ENCODE measurements around the gene RPTOR.

RPTOR gene

GRCh38 chr17:80912476-80912875, 367.8 kb downstream of the RPTOR start:
- no peak for DNase-seq (ENCODE audit: low read depth)

DNA sequence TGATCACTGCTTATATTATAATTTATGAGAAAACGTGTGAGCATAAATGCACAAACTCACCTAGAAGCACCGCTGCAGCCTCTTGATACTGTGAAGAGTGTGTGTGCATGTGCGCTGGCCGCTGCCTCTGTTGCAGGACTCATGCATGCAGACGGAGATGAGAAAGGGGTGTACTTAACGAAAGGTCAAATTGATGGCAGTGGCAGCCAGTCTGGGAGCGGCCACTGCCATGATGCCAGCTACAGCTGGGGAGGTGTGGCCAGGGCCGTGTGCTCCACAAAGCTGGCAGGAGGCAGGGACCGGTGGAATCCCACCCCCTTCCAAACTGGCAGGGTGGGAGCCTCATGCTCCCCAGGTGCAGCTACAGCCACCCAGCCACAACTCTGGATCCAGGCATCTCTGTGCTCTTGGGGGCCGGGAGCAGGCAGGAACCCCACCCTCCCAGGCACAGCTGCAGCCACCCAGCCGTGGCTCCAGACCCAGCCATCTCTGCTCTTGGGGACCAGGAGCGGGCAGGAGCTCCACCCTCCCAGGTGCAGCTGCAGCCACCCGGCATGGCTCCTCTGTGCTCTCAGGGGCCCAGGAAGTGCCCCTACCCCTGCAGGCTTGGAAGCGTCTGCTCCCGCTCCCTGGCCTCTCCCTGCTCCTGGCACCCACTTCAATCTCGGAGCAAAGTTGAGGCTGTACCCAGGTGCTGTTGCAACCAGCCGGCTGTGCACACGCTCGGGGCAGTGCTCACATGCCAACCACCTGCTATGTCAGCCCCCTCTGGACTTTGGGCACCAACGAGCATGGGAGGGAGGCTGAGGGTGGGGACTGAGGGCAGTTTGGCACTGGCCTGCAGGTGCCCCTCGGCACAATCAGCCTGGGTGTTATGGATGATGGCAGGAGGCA, 369.5 kb downstream of the RPTOR start:
- DNase-seq (ENCODE audit: low read depth): no peak

- no peak for DNase-seq (ENCODE audit: low read depth)
Measured at GRCh38 chr17:80916246-80916645, 371.6 kb downstream of the RPTOR start.

DNA sequence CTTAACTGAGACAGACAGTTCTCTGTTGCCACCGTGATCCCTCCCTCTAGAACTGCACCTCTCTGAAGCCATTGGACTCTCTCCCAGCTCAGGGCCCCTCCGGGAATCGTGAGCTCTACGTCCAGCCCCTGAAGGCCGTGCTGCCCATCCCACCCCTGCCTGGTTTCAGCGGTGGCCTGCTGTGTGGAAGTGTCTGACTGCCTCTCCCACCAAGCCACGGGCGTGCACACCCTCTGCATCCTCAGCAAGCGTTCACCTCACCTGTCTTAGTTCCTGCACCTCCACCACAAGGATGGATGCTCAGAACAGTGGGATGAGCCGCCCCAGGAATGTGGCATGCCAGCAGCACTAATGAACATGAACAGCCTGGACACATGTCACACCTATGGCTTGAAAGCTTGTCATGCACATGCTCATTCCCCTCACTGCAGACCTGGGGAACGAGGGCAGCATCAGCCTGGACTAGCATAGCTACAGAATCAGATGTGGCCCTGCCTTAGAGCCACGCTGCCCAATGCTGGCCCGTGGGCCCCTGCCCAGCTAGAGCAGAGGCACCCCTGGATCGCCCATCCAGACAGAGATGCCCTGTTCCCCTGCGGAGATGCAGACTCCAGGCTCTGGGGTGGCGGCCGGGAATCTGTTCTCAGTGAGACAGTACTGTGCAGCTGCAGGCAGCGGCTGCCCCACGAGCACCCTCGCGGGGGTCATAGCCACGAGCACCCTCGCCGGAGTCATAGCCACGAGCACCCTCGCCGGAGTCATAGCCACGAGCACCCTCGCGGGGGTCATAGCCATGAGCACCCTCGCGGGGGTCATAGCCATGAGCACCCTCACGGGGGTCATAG, 373.3 kb downstream of the RPTOR start:
- DNase-seq (ENCODE audit: low read depth): no peak

DNA sequence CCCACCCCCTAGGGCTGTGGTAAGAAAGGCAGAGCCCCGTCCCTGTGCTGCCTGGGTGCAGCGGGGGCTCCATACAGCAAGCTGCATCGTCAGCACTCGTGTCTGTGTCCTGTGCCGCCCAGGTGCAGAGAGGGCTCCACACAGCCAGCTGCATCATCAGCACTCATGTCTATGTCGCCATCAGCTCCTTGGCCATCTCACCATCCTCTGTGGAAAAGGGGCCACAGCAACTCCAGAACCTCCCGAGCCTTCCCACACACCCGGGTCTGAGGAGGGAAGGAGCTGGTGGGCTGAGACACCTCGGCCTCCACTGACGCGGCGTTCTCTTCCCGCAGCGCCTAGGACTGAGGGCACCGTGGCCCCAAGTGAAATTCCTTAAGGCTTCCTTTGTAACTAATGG, 374.1 kb downstream of the RPTOR start:
- no peak for DNase-seq (ENCODE audit: low read depth)

DNA sequence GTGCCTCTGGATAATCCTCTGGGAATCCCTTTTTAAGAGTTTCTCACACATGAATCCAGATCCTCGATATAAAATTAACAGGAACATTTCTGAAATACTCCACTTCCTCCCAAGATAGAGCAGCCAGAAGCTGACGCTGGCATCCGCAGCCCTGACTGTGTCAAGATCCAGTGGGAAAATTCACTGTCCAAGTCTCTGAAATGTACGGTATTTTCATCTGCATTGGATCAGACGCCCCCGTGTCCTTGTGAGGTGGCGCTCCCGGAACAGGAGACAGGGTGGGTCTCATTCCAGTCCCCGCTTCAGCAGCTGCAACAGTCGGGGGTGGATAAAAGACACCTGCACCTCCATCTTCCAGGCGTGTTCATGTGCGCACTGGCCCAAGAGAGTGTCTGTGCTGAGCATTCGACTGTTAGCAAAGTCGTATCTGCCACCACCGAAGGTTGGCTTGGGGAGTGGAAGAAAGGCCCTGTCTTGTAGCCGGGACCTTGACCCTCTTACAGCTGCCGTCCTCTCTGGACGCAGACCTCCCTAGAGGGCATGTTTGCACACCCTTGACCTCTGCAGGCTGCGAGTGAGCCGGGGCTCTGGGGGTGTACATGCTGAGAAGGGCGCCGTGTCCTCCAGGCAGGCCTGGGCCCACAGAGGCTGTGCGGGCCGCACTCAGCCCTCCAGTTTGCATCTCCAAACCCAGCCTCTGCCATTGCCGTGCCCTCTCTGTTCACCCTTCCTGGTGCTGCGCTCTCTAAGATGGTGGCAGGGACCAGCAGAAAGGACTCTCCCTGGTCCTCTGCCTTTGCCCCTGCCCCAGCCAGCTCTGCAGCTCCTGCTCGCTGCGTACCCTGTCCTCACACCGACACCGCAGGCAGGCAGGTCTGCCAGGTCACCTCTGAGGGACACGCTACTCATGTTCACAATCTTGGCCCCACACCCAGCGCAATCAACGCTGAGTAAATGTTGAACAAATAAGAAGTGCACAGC, 375.0 kb downstream of the RPTOR start:
- DNase-seq (ENCODE audit: low read depth): no peak

DNA sequence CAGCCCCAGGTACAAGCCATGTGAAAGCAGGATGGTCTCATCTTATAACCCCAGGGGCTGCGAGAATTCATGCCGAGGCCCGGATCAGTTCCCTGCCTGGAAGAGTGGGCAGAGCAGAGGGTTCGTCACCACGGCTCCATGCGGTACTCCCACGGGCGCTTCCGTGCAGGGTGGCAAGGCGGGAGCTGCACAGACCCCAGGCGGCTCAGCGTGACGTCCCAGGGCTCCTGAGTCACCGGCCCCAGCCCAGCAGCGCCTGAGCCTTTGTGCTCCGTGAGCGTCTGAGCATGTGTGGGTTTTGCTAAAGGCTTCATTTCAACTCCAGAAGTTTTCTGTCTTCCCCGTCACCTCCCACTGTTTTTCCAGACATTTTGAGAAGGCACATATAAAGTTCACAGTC, 375.8 kb downstream of the RPTOR start:
- no peak for DNase-seq (ENCODE audit: low read depth)

DNA sequence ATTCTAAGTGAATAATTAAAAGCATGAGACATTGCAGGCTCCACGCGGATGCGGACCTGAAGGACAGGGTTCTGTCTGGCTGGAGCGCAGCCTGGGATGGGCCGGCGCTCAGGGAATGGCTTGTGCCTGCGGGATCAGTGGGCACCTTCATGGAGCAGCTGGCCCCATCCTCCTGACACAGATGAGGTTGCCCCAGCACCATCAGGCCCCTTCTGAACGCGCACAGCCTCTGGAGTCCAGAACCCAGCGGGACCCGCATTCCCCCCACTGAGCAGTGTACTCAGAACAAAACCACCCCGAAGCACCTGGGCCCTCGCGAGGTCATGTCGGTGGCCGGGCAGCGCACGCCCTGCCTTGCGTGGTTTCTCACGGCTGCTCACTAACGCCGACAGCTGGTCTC, 376.5 kb downstream of the RPTOR start:
- no peak for DNase-seq (ENCODE audit: low read depth)

- no peak for DNase-seq (ENCODE audit: low read depth)
Measured at GRCh38 chr17:80921741-80922579, 377.3 kb downstream of the RPTOR start.

DNA sequence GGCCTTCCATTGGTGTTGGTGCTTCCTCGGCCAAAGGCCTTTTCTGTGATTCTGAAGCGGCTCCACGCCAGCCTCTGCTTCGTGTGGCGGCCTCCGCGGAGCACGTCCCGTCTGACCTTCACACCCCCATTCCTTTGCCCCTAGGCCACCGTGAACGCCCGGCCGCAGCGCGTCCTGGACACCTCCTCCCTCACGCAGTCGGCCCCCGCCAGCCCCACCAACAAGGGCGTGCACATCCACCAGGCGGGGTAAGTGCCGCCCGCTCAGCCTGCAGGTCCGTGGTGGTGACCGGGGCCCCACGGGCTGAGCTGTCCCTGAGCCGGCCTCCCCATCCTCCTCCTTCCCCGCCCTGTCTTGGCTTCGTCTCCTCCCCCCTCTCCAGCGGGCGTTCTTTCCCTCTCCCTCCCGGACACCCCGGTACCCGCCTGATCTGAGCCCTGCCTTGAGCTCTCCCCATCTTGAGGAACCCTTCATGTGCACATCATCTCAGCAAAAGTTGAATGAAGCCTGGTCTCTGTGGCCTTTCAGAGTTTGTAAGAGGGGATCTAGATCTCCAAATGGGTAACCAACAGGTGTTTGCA, 378.0 kb downstream of the RPTOR start:
- DNase-seq (ENCODE audit: low read depth): no peak

- DNase-seq (ENCODE audit: low read depth): no peak
Measured at GRCh38 chr17:80923211-80924110, 378.8 kb downstream of the RPTOR start.

DNA sequence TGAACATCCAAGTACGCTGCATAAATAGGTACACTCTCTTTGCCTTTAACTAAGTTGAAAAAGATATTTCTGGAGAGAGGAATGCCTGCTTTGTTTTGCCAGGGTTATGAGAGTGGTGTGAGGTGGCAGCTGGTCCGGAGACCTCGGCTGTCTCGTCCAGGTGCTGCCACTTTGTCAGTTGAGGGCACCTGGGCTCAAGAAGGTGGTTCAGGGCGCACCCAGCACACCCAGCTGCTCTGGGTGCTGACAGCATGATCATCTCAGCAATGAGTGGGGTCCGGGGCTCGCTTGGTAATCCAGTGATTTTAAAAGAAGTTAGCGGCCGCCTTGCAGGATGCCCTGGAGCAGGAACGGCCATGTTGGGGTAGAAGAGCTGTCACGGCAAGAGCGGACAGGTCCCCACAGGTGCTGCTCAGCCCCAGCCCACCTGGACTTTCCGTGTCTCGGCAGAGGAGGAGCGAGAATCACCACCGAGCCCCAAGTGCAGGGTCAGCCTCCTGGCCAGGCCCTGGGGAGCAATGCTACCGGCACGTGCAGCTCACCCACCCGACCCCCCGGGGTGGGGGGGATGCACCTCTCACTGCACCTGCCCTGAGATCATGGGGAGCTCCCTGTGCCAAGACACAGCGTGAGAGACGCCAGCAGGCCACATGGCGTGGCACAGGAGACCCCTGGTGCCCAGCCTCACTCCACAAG, 379.6 kb downstream of the RPTOR start:
- no peak for DNase-seq (ENCODE audit: low read depth)

DNA sequence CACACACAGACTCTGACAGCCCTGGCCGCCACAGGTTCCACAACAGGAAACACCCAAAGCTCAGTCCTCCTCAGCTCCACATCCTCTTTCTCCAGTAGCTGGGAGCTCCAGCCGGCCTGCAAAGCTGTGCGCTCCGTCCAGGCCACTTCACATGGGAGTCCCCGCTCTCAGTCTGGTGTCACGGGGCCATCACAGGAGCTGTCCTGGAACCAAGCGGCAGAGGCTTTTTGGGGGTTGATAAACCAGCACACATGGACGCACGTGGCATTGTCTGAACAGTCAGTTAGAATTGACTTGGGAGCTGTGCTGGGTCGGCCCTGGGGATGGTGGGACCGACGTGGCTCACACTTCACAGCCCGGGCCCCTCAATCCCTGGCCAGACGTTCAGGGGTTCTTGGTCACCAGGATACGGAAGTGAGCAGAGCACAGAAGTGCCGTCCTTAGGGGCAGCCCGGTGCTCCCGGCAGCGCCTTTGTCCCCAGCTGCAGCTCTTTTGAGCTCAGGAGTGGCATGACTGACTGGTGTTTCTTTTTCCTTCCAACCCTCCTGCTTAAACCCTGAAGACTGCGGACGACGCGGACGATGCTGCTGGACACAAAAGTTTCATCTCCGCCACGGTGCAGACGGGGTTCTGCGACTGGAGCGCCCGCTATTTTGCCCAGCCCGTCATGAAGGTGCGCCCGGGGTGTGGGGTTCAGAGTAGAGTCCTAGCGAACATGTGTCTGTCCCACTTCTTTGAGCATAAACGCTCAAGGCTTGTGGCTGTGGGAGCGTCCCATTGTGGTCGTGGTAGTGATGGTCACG, 380.4 kb downstream of the RPTOR start:
- no peak for DNase-seq (ENCODE audit: low read depth)

GRCh38 chr17:80925688-80926335, 381.2 kb downstream of the RPTOR start:
- DNase-seq (ENCODE audit: low read depth): no peak

GRCh38 chr17:80926591-80927250, 382.1 kb downstream of the RPTOR start:
- DNase-seq (ENCODE audit: low read depth): no peak

- no peak for DNase-seq (ENCODE audit: low read depth)
Measured at GRCh38 chr17:80927791-80928216, 383.2 kb downstream of the RPTOR start.

DNA sequence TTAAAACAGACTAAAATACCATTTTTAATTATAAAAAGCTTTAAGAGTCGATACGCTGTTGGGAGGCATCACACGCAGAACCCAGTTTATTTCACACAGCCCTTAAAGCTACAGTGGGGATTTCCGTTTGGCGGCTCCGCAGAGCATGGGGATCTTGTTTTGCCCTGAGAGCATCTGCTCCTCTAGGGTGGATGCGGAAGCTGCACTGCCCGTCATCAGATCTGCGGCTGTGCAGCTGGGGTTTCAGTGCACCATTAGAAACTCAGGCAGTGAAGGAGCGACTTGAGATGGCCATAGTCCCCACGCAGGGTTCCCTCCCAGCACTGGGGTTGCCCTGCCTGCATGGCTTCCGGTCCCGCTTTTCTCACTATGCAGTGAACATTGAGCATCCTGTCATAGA, 384.8 kb downstream of the RPTOR start:
- no peak for DNase-seq (ENCODE audit: low read depth)
